Activated B cell treated with CpG ODN at 0.5 μM for 24 hours (primary cell): ENCODE data around the gene KCNMA1. TPM values are rescaled to one million over a fixed set of nuclear protein-coding genes. Genes with fewer than 3 reads are reported as not detected.

ENCODE experiments used
- ATAC-seq: fragments of 200-7000 bp; cut with Tn5 transposase; one replicate; pipeline ENCODE4 v1.10.0; 2021; ENCODE audit warnings: low read depth, mild to moderate bottlenecking, moderate library complexity
- CTCF ChIA-PET: fragments of 350-600 bp; sonication (Branson Sonifier 250); formaldehyde crosslinking; loops from one replicate; lab custom pipeline; 2021; ENCODE audit warnings: antibody characterized with exemption; lab: Charles Lee
- POLR2A ChIA-PET: fragments of 350-600 bp; sonication (Branson Sonifier 250); formaldehyde crosslinking; loops from one replicate; lab custom pipeline; 2021; ENCODE audit warnings: antibody characterized with exemption; lab: Charles Lee
- DNase-seq: peaks from one replicate; pipeline ENCODE4 v3.0.0; 2022
- H3K27ac Mint-ChIP-seq: one replicate; pipeline ENCODE4 v1.8.0; 2020; ENCODE audit warnings: mixed read lengths
- H3K27me3 Mint-ChIP-seq: one replicate; pipeline ENCODE4 v1.8.0; 2021; ENCODE audit warnings: mixed read lengths
- H3K36me3 Mint-ChIP-seq: one replicate; pipeline ENCODE4 v1.8.0; 2021; ENCODE audit warnings: low read depth, mixed read lengths
- H3K4me1 Mint-ChIP-seq: one replicate; pipeline ENCODE4 v1.8.0; 2021; ENCODE audit warnings: mixed read lengths
- H3K4me3 Mint-ChIP-seq: one replicate; pipeline ENCODE4 v1.8.0; 2020; ENCODE audit warnings: mild to moderate bottlenecking, mixed read lengths
- H3K9me3 Mint-ChIP-seq: one replicate; pipeline ENCODE4 v1.8.0; 2020; ENCODE audit warnings: mixed read lengths
- CTCF ChIP-seq: fragments of 200-600 bp; IDR thresholded peaks from one replicate; pipeline ENCODE4 v1.8.0; 2022; ENCODE audit warnings: antibody characterized with exemption, mild to moderate bottlenecking
- intact Hi-C: fragments of 100-400 bp; cut with micrococcal nuclease; formaldehyde crosslinking; loops from one replicate; pipeline ENCODE4 v1.15.1; 2024
- total RNA-seq: library from RNA; stranded (reverse); gene quantifications from 2 replicates; pipeline ENCODE4 v1.2.3, GENCODE V29; 2022

Gene KCNMA1
- total RNA-seq, 1 donor from 2014 or later: 3.7 TPM

GRCh38 chr10:77586719-77587415 lies 50.7 kb downstream of the KCNMA1 start:
- H3K4me3 Mint-ChIP-seq: no peak overlapping the region
- ATAC-seq: no peak
- CTCF ChIA-PET: no interaction called here

GRCh38 chr10:77584938-77585337 lies 52.7 kb downstream of the KCNMA1 start:
- TF ChIP-seq CTCF: no peak
- H3K4me3 Mint-ChIP-seq: no peak overlapping the region
- intact Hi-C loops: no loop called here
- ChIA-PET CTCF (no interaction called here), POLR2A (no interaction called here)
- H3K27me3 Mint-ChIP-seq: no peaks in the 10 kb centered on the region
- H3K9me3 Mint-ChIP-seq: no peaks in the 10 kb centered on the region
- H3K36me3 Mint-ChIP-seq: no peaks in the 10 kb centered on the region
- ATAC-seq (no peak), DNase-seq (no peak)
- H3K27ac Mint-ChIP-seq: no peak overlapping the region
- peaks cover 5% of the 10 kb centered on the region for H3K4me1 Mint-ChIP-seq

More at GRCh38 chr10:77586719-77587415, 50.7 kb downstream of the KCNMA1 start:
- Mint-ChIP-seq H3K27ac (no peak overlapping the region), H3K27me3 (no peaks in the 10 kb centered on the region), H3K9me3 (no peaks in the 10 kb centered on the region), H3K36me3 (no peaks in the 10 kb centered on the region), H3K4me1 (peaks cover 5% of the 10 kb centered on the region)
- intact Hi-C loops: no loop called here
- no peak for DNase-seq
- no peak for TF ChIP-seq CTCF
- POLR2A ChIA-PET: no interaction called here

- H3K4me3 Mint-ChIP-seq: no peak overlapping the region
- no peak for TF ChIP-seq CTCF
- POLR2A ChIA-PET: no interaction called here
- CTCF ChIA-PET: no interaction called here
- no peaks in the 10 kb centered on the region for H3K27me3 Mint-ChIP-seq
- H3K27ac Mint-ChIP-seq: no peak overlapping the region
- intact Hi-C loops: no loop called here
- peaks cover 5% of the 10 kb centered on the region for H3K4me1 Mint-ChIP-seq
- H3K9me3 Mint-ChIP-seq: no peaks in the 10 kb centered on the region
- no peaks in the 10 kb centered on the region for H3K36me3 Mint-ChIP-seq
- ATAC-seq: no peak
- DNase-seq: no peak
Observed at GRCh38 chr10:77583527-77583926, 54.1 kb downstream of the KCNMA1 start.

GRCh38 chr10:77582710-77583115 lies 54.9 kb downstream of the KCNMA1 start:
- intact Hi-C loops: no loop called here
- no peak for TF ChIP-seq CTCF
- no peak for ATAC-seq
- no peak for DNase-seq
- CTCF ChIA-PET: no interaction called here
- POLR2A ChIA-PET: no interaction called here
- no peaks in the 10 kb centered on the region for H3K27me3 Mint-ChIP-seq
- no peak overlapping the region for H3K27ac Mint-ChIP-seq
- no peaks in the 10 kb centered on the region for H3K9me3 Mint-ChIP-seq
- no peaks in the 10 kb centered on the region for H3K36me3 Mint-ChIP-seq
- peaks cover 5% of the 10 kb centered on the region for H3K4me1 Mint-ChIP-seq
- H3K4me3 Mint-ChIP-seq: no peak overlapping the region

GRCh38 chr10:77581738-77582137 lies 55.9 kb downstream of the KCNMA1 start:
- Mint-ChIP-seq H3K27ac (no peak overlapping the region), H3K9me3 (no peaks in the 10 kb centered on the region), H3K4me3 (no peak overlapping the region), H3K27me3 (no peaks in the 10 kb centered on the region), H3K36me3 (no peaks in the 10 kb centered on the region), H3K4me1 (peaks cover 5% of the 10 kb centered on the region)
- DNase-seq (no peak), ATAC-seq (no peak)
- no peak for TF ChIP-seq CTCF
- intact Hi-C loops: no loop called here
- ChIA-PET POLR2A (no interaction called here), CTCF (no interaction called here)
